ENCODE data around the gene NWD2. TPM values are rescaled to one million over a fixed set of nuclear protein-coding genes. Genes with fewer than 3 reads are reported as not detected.

NWD2 gene
- total and polyA plus RNA-seq, 10 of the 15 experiments (the other 5 are each of a cell fraction or from before 2014, with no cell fraction given): not detected

DNA sequence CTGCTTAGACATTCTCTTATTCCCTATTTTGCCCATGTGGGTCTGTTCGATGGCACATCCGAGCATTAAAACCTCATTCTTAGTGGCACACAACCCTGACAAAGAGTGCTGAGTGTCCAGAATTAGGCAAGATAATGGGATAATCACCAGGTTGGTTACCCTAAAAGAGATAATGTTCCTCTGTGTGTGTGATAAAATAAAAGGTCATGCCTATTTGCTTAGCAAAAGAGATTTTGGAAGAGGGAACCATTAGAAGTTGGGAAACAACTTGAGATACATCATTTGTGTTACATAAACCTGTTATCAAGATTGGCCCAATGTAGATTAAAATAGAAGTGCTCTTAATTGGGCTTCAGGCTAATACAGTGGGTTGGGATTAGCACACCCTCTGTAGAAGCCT lies 182.7 kb downstream of the NWD2 start:
- Histone ChIP-seq H3K4me2 (ENCODE audit: control insufficient read depth, insufficient read depth) (no peak overlapping the region), H4K20me1 (ENCODE audit: control insufficient read depth, insufficient read depth) (no peaks in the 10 kb centered on the region), H3K27me3 (replicated peaks in 1 of 2; ENCODE audit: control insufficient read depth in 2 of 2, insufficient read depth in 2 of 2, low read length in 1 of 2) (peaks cover 0 to 4% of the 10 kb centered on the region in 2 experiments; a peak in 1 of 4 replicates), H2AFZ (ENCODE audit: control insufficient read depth, low read depth, low read length) (no peak overlapping the region), H3K4me1 (ENCODE audit: control insufficient read depth, insufficient read depth, low read length) (no peaks in the 10 kb centered on the region), H3K9ac (ENCODE audit: control insufficient read depth, insufficient read depth, low read length) (no peak overlapping the region), H3K27ac (ENCODE audit: control insufficient read depth, insufficient read depth) (no peak overlapping the region), H3K36me3 (ENCODE audit: control insufficient read depth in 2 of 2, insufficient read depth in 2 of 2, low read length in 1 of 2) (no peaks in the 10 kb centered on the region), H3K9me3 (replicated peaks; ENCODE audit: control insufficient read depth, insufficient read depth, low read length) (no peaks in the 10 kb centered on the region), H3K4me3 (no peak overlapping the region), H3K79me2 (ENCODE audit: control insufficient read depth, insufficient read depth, low read length) (no peaks in the 10 kb centered on the region)
- SMC1A ChIA-PET (ENCODE audit: uncharacterized antibody, unreplicated experiment): interaction anchor here (1.3 to 1.5 kb wide), 3 partner anchors 9 to 24 kb away, joined by 3 to 4 read pairs (median 3); no protein-coding TSS in a partner anchor
- CTCF ChIA-PET: interaction anchor here (0.9 to 1.7 kb wide), 3 partner anchors 13 to 27 kb away, joined by 3 to 5 read pairs (median 3); no protein-coding TSS in a partner anchor
- ATAC-seq (no peak), FAIRE-seq (no peak), DNase-seq (ENCODE audit: low read depth, low spot score) (no peak)
- RAD21 ChIA-PET (ENCODE audit: unreplicated experiment): interaction anchor here (1.8 kb wide), 1 partner anchor 36 kb away, joined by 6 read pairs; no protein-coding TSS in a partner anchor
- POLR2A ChIA-PET: interaction anchor here (1.2 kb wide), 1 partner anchor 30 kb away, joined by 3 read pairs; no protein-coding TSS in a partner anchor
- no TSS peak for BruUV-seq (replicated peaks)
- in situ Hi-C loops (cut with MboI) (no loop called here), intact Hi-C loops (cut with micrococcal nuclease; ENCODE audit: unreplicated experiment) (no loop called here)
- WGBS (ENCODE audit: insufficient coverage, insufficient replicate concordance, low lambda C conversion rate, missing lambda C conversion rate): 0% methylated on average over 2 of the region's 2 CpGs
- TF ChIP-seq SIN3A (IDR thresholded peaks at IDR 0.05; ENCODE audit: low read depth, low read length): no peak
- TF ChIP-seq BCL11A (IDR thresholded peaks at IDR 0.05; ENCODE audit: low read depth, low read length): no peak
- TF ChIP-seq SMARCA5 (IDR thresholded peaks at IDR 0.05): no peak
- no peak for TF ChIP-seq RUNX3 (IDR thresholded peaks at IDR 0.05; ENCODE audit: low read length)
- TF ChIP-seq, protein P1, sequence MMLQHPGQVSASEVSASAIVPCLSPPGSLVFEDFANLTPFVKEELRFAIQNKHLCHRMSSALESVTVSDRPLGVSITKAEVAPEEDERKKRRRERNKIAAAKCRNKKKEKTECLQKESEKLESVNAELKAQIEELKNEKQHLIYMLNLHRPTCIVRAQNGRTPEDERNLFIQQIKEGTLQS (IDR thresholded peaks at IDR 0.05; ENCODE audit: borderline replicate concordance, extremely low read depth, low read depth, low read length): no peak
- no peak for TF ChIP-seq HDAC6 (IDR thresholded peaks at IDR 0.05; ENCODE audit: unreplicated experiment)
- TF ChIP-seq LARP7 (IDR thresholded peaks at IDR 0.05): no peak
- no peak for TF ChIP-seq BRCA1 (IDR thresholded peaks at IDR 0.05; ENCODE audit: low read depth, low read length)
- TF ChIP-seq, protein P2, sequence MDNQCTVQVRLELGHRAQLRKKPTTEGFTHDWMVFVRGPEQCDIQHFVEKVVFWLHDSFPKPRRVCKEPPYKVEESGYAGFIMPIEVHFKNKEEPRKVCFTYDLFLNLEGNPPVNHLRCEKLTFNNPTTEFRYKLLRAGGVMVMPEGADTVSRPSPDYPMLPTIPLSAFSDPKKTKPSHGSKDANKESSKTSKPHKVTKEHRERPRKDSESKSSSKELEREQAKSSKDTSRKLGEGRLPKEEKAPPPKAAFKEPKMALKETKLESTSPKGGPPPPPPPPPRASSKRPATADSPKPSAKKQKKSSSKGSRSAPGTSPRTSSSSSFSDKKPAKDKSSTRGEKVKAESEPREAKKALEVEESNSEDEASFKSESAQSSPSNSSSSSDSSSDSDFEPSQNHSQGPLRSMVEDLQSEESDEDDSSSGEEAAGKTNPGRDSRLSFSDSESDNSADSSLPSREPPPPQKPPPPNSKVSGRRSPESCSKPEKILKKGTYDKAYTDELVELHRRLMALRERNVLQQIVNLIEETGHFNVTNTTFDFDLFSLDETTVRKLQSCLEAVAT (IDR thresholded peaks at IDR 0.05): no peak
- TF ChIP-seq, protein P3, sequence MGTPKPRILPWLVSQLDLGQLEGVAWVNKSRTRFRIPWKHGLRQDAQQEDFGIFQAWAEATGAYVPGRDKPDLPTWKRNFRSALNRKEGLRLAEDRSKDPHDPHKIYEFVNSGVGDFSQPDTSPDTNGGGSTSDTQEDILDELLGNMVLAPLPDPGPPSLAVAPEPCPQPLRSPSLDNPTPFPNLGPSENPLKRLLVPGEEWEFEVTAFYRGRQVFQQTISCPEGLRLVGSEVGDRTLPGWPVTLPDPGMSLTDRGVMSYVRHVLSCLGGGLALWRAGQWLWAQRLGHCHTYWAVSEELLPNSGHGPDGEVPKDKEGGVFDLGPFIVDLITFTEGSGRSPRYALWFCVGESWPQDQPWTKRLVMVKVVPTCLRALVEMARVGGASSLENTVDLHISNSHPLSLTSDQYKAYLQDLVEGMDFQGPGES (IDR thresholded peaks at IDR 0.05): no peak
- TF ChIP-seq, protein P4, sequence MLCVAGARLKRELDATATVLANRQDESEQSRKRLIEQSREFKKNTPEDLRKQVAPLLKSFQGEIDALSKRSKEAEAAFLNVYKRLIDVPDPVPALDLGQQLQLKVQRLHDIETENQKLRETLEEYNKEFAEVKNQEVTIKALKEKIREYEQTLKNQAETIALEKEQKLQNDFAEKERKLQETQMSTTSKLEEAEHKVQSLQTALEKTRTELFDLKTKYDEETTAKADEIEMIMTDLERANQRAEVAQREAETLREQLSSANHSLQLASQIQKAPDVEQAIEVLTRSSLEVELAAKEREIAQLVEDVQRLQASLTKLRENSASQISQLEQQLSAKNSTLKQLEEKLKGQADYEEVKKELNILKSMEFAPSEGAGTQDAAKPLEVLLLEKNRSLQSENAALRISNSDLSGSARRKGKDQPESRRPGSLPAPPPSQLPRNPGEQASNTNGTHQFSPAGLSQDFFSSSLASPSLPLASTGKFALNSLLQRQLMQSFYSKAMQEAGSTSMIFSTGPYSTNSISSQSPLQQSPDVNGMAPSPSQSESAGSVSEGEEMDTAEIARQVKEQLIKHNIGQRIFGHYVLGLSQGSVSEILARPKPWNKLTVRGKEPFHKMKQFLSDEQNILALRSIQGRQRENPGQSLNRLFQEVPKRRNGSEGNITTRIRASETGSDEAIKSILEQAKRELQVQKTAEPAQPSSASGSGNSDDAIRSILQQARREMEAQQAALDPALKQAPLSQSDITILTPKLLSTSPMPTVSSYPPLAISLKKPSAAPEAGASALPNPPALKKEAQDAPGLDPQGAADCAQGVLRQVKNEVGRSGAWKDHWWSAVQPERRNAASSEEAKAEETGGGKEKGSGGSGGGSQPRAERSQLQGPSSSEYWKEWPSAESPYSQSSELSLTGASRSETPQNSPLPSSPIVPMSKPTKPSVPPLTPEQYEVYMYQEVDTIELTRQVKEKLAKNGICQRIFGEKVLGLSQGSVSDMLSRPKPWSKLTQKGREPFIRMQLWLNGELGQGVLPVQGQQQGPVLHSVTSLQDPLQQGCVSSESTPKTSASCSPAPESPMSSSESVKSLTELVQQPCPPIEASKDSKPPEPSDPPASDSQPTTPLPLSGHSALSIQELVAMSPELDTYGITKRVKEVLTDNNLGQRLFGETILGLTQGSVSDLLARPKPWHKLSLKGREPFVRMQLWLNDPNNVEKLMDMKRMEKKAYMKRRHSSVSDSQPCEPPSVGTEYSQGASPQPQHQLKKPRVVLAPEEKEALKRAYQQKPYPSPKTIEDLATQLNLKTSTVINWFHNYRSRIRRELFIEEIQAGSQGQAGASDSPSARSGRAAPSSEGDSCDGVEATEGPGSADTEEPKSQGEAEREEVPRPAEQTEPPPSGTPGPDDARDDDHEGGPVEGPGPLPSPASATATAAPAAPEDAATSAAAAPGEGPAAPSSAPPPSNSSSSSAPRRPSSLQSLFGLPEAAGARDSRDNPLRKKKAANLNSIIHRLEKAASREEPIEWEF (IDR thresholded peaks at IDR 0.05; ENCODE audit: insufficient replicate concordance, low read depth, low read length): no peak
- TF ChIP-seq, protein P5, sequence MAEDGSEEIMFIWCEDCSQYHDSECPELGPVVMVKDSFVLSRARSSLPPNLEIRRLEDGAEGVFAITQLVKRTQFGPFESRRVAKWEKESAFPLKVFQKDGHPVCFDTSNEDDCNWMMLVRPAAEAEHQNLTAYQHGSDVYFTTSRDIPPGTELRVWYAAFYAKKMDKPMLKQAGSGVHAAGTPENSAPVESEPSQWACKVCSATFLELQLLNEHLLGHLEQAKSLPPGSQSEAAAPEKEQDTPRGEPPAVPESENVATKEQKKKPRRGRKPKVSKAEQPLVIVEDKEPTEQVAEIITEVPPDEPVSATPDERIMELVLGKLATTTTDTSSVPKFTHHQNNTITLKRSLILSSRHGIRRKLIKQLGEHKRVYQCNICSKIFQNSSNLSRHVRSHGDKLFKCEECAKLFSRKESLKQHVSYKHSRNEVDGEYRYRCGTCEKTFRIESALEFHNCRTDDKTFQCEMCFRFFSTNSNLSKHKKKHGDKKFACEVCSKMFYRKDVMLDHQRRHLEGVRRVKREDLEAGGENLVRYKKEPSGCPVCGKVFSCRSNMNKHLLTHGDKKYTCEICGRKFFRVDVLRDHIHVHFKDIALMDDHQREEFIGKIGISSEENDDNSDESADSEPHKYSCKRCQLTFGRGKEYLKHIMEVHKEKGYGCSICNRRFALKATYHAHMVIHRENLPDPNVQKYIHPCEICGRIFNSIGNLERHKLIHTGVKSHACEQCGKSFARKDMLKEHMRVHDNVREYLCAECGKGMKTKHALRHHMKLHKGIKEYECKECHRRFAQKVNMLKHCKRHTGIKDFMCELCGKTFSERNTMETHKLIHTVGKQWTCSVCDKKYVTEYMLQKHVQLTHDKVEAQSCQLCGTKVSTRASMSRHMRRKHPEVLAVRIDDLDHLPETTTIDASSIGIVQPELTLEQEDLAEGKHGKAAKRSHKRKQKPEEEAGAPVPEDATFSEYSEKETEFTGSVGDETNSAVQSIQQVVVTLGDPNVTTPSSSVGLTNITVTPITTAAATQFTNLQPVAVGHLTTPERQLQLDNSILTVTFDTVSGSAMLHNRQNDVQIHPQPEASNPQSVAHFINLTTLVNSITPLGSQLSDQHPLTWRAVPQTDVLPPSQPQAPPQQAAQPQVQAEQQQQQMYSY (CRISPR knock-in tag; IDR thresholded peaks at IDR 0.05): no peak
- TF ChIP-seq FOXM1 (IDR thresholded peaks at IDR 0.05; ENCODE audit: low read depth, low read length): no peak
